GM12878 (cell line): Measurements from ENCODE around the gene PGAP6. TPM values are rescaled to one million over a fixed set of nuclear protein-coding genes. Genes with fewer than 3 reads are reported as not detected.
"Not testable (repeated sequence)": the region's sequence is repeated elsewhere in the genome, so short reads cannot be mapped to it uniquely, and the experiment has no call there.

Experiments
- ATAC-seq: fragments of 200-7000 bp; cut with Tn5 transposase; 3 replicates; pipeline ENCODE4 v1.9.1; 2020; ENCODE audit warnings: mild to moderate bottlenecking, moderate library complexity
- BruUV-seq: library from RNA; stranded (reverse); fragments of 400-500 nt; replicated peaks from 2 replicates; lab custom pipeline; 2021; lab: Mats Ljungman, UMichigan
- CTCF ChIA-PET: fragments of 300-600 bp; sonication (Branson Sonifier 250); formaldehyde crosslinking; extraction: SDS; loops from one replicate; lab custom pipeline; 2021; ENCODE audit warnings: inconsistent platforms; lab: Yijun Ruan, JAX
- POLR2A ChIA-PET: fragments of 350-600 bp; formaldehyde crosslinking; extraction: SDS; loops from one replicate; lab custom pipeline; 2021; ENCODE audit warnings: inconsistent platforms; lab: Charles Lee
- RAD21 ChIA-PET: fragments of 300-600 bp; sonication (Branson Sonifier 250); formaldehyde crosslinking; loops from one replicate; lab custom pipeline; 2023; ENCODE audit warnings: antibody characterized with exemption; ENCODE audit not compliant: unreplicated experiment; lab: Charles Lee
- SMC1A ChIA-PET: fragments of 300-600 bp; sonication (Branson Sonifier 250); formaldehyde crosslinking; loops from one replicate; lab custom pipeline; 2023; ENCODE audit not compliant: unreplicated experiment, uncharacterized antibody; lab: Charles Lee
- DNase-seq: peaks from one replicate; pipeline ENCODE4 v3.0.0-alpha.2; 2011; ENCODE audit warnings: low read depth, low spot score
- FAIRE-seq: peaks from 3 replicates; lab custom pipeline; 2011; peaks lifted over from hg19 to GRCh38; lab: Jason Lieb, UNC
- H2AFZ ChIP-seq: 2 replicates; pipeline ENCODE4 v1.6.0; 2011; ENCODE audit warnings: low read depth, low read length, control low read depth; ENCODE audit not compliant: control insufficient read depth
- H3K27ac ChIP-seq: 2 replicates; pipeline ENCODE4 v1.5.1; 2011; ENCODE audit warnings: control low read depth; ENCODE audit not compliant: control insufficient read depth, insufficient read depth
- H3K27me3 ChIP-seq, 2 experiments: replicated peaks in 1 of 2; 2 replicates each; pipeline versions ENCODE4 v1.6.0 to v1.6.1; 2011; ENCODE audit warnings: low read length in 1 of 2; ENCODE audit not compliant: control insufficient read depth in 2 of 2, insufficient read depth in 2 of 2
- H3K36me3 ChIP-seq, 2 experiments: 2 replicates each; pipeline ENCODE4 v1.5.1; 2011; ENCODE audit warnings: low read length in 1 of 2; ENCODE audit not compliant: control insufficient read depth in 2 of 2, insufficient read depth in 2 of 2
- H3K4me1 ChIP-seq: 2 replicates; pipeline ENCODE4 v1.6.1; 2011; ENCODE audit warnings: mild to moderate bottlenecking, low read length, moderate library complexity, mixed read lengths; ENCODE audit not compliant: control insufficient read depth, insufficient read depth
- H3K4me2 ChIP-seq: 2 replicates; pipeline ENCODE4 v1.6.0; 2011; ENCODE audit warnings: control low read depth; ENCODE audit not compliant: control insufficient read depth, insufficient read depth
- H3K4me3 ChIP-seq: fragments of 200-600 bp; sonication (generic); 2 replicates; pipeline ENCODE4 v1.5.1; 2016
- H3K79me2 ChIP-seq: 2 replicates; pipeline ENCODE4 v1.6.0; 2011; ENCODE audit warnings: low read length; ENCODE audit not compliant: control insufficient read depth, insufficient read depth
- H3K9ac ChIP-seq: 2 replicates; pipeline ENCODE4 v1.8.0; 2011; ENCODE audit warnings: low read length, control low read depth, mixed read lengths; ENCODE audit not compliant: control insufficient read depth, insufficient read depth
- H3K9me3 ChIP-seq: replicated peaks from 3 replicates; pipeline ENCODE4 v1.5.1; 2011; ENCODE audit warnings: mild to moderate bottlenecking, low read length; ENCODE audit not compliant: control insufficient read depth, insufficient read depth
- H4K20me1 ChIP-seq: 2 replicates; pipeline ENCODE4 v1.6.0; 2011; ENCODE audit not compliant: control insufficient read depth, insufficient read depth
- BCLAF1 ChIP-seq: fragments of 450-650 bp; IDR thresholded peaks from 2 replicates; pipeline ENCODE4 v1.6.1; 2017; ENCODE audit warnings: antibody characterized with exemption, mild to moderate bottlenecking, moderate library complexity
- TARDBP ChIP-seq: IDR thresholded peaks from 2 replicates; pipeline ENCODE4 v1.6.1; 2016; ENCODE audit warnings: borderline replicate concordance
- WGBS: methylation state at CpG from one replicate; pipeline ENCODE4 v1.1.6; 2016; ENCODE audit warnings: low lambda C conversion rate; ENCODE audit not compliant: insufficient replicate concordance, insufficient coverage; ENCODE audit errors: missing lambda C conversion rate; 5-methylcytosine and 5-hydroxymethylcytosine counted together
- in situ Hi-C: fragments of 300-500 bp; cut with MboI; formaldehyde crosslinking; loops from 9 replicates; pipeline ENCODE4 v1.14.3; 2018; ENCODE audit warnings: mixed read lengths
- intact Hi-C: fragments of 100-400 bp; cut with micrococcal nuclease; formaldehyde crosslinking; loops from one replicate; pipeline ENCODE4 v1.14.2; 2022; ENCODE audit not compliant: unreplicated experiment
- polyA plus RNA-seq, 11 experiments: library from polyadenylated mRNA; depleted of rRNA in 4 of 11; unstranded in 6 of 11; stranded (reverse) in 5 of 11; fragments of >200 nt; fragmentation: Nextera tagmentation in 4 of 11; fragmentation: Illumina TruSeq in 1 of 11; extraction: Ambion mirVana in 4 of 11; extraction: Trizol in 1 of 11; gene quantifications; 1 replicate in 1 of 11; 2 replicates in 10 of 11; pipeline versions ENCODE4 v1.2.1 to v1.2.3, GENCODE V29; 2011 to 2016; ENCODE audit warnings: inconsistent platforms in 2 of 11, missing spikeins in 2 of 11, low read depth in 1 of 11
- total RNA-seq, 4 experiments: library from RNA; depleted of rRNA in 3 of 4; stranded (reverse); fragments of >200 nt in 3 of 4; fragmentation: Illumina TruSeq in 1 of 4; extraction: Trizol in 1 of 4; gene quantifications; 2 replicates each; pipeline versions ENCODE4 v1.2.1 to v1.2.3, GENCODE V29; 2013 to 2021

The PGAP6 gene
- total and polyA plus RNA-seq, 10 of the 15 experiments (the other 5 are each of a cell fraction or from before 2014, with no cell fraction given) = 0.76 to 48.8 (median 18.4) TPM

DNA sequence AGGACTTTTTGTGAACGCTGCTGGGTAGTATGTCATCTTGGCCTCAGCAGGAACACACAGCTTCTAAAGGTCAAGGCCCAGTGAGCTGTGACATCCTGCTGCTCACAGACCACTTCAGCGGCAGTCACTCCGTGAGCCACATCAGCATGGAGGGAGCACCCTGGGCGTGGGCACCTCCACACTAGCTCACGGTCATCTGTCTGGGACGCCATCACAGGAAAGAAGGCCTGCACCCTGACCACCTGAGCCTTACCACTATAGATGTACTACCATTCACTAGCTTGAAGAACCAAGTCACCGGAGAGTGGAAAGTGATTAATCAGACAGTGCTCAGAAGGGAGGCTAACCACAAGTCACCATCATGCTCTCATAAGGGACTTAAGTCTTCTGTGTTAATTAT lies 32.6 kb downstream of the PGAP6 start (continued):
- TF ChIP-seq BCLAF1 = no peak
- no peak for TF ChIP-seq TARDBP
- TF ChIP-seq, all 136 proteins: peak for 23

DNA sequence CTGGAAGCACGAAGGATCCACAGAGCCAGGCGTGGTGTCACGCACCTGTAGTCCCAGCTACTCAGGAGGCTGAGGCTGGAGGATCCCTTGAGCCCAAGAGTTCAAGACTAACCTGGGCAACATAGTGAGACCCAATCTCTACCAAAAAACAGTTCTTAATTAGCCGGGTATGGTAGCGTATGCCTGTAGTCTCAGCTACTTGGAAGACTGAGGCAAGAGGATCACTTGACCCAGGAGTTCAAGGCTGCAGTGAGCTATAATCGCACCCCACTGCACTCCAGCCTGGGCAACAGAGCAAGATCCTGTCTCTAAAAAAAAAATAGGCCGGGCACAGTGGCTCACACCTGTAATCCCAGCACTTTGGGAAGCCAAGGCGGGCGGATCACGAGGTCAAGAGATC lies 33.3 kb downstream of the PGAP6 start:
- H3K4me2 ChIP-seq, H3K36me3 ChIP-seq, H3K9me3 ChIP-seq, ATAC-seq, H3K4me3 ChIP-seq, H2AFZ ChIP-seq, FAIRE-seq, H3K27ac ChIP-seq, H4K20me1 ChIP-seq, DNase-seq, H3K27me3 ChIP-seq, H3K9ac ChIP-seq, BruUV-seq: not testable (repeated sequence)
- ChIA-PET POLR2A (interaction anchor here (0.7 to 4.8 kb wide), 7 partner anchors 12 to 372 kb away, joined by 3 to 33 read pairs (median 3); partner anchors contain the start of gene FAM234A), RAD21 (interaction anchor here (1.3 to 4.0 kb wide), 4 partner anchors 23 to 241 kb away, joined by 4 to 28 read pairs (median 12); partner anchors contain the start of genes FAM234A and LUC7L), SMC1A (interaction anchor here (0.9 to 1.4 kb wide), 7 partner anchors 10 to 241 kb away, joined by 3 to 6 read pairs (median 3); no protein-coding TSS in a partner anchor), CTCF (interaction anchor here (0.8 to 3.3 kb wide), 7 partner anchors 13 to 241 kb away, joined by 3 to 20 read pairs (median 10); partner anchors contain the start of genes FAM234A and LUC7L)
- in situ Hi-C loops (loop anchor here (5.0 kb wide), 1 partner anchor 116 kb away; the partner anchor contains the start of gene FAM234A), intact Hi-C loops (loop anchor here (2.0 kb wide), 1 partner anchor 114 kb away; the partner anchor contains the start of gene FAM234A)
- Histone ChIP-seq H3K79me2 (peaks cover 33% of the 10 kb centered on the region), H3K4me1 (peaks cover 21% of the 10 kb centered on the region)
- WGBS = 92% methylated on average over 8 of the region's 10 CpGs
